Measurements from ENCODE around the gene TXN2.

TXN2 gene

GRCh38 chr22:36465232-36466021 lies 16.0 kb downstream of the TXN2 start:
- no peak for TF ChIP-seq CTCF (IDR thresholded peaks at IDR 0.05; ENCODE audit: borderline replicate concordance, control extremely low read depth, extremely low read depth, insufficient read depth, missing control alignments)
- no peak for DNase-seq (ENCODE audit: low spot score)
- in situ Hi-C loops (cut with MboI; ENCODE audit: low sequenced_read_pairs, unreplicated experiment): no loop called here

GRCh38 chr22:36464715-36465231 lies 16.7 kb downstream of the TXN2 start:
- in situ Hi-C loops (cut with MboI; ENCODE audit: low sequenced_read_pairs, unreplicated experiment): no loop called here
- TF ChIP-seq CTCF (IDR thresholded peaks at IDR 0.05; ENCODE audit: borderline replicate concordance, control extremely low read depth, extremely low read depth, insufficient read depth, missing control alignments): no peak

GRCh38 chr22:36463783-36464184 lies 17.7 kb downstream of the TXN2 start:
- TF ChIP-seq CTCF (IDR thresholded peaks at IDR 0.05; ENCODE audit: borderline replicate concordance, control extremely low read depth, extremely low read depth, insufficient read depth, missing control alignments): no peak
- DNase-seq (ENCODE audit: low spot score): no peak
- in situ Hi-C loops (cut with MboI; ENCODE audit: low sequenced_read_pairs, unreplicated experiment): no loop called here

More at GRCh38 chr22:36464715-36465231, 16.7 kb downstream of the TXN2 start:
- no peak for DNase-seq (ENCODE audit: low spot score)

- no peak for TF ChIP-seq CTCF (IDR thresholded peaks at IDR 0.05; ENCODE audit: borderline replicate concordance, control extremely low read depth, extremely low read depth, insufficient read depth, missing control alignments)
- in situ Hi-C loops (cut with MboI; ENCODE audit: low sequenced_read_pairs, unreplicated experiment): no loop called here
- no peak for DNase-seq (ENCODE audit: low spot score)
Observed at GRCh38 chr22:36461665-36462649, 19.5 kb downstream of the TXN2 start.

GRCh38 chr22:36460202-36460601 lies 21.2 kb downstream of the TXN2 start:
- no peak for TF ChIP-seq CTCF (IDR thresholded peaks at IDR 0.05; ENCODE audit: borderline replicate concordance, control extremely low read depth, extremely low read depth, insufficient read depth, missing control alignments)
- no peak for DNase-seq (ENCODE audit: low spot score)
- in situ Hi-C loops (cut with MboI; ENCODE audit: low sequenced_read_pairs, unreplicated experiment): no loop called here

- DNase-seq (ENCODE audit: low spot score): no peak
- TF ChIP-seq CTCF (IDR thresholded peaks at IDR 0.05; ENCODE audit: borderline replicate concordance, control extremely low read depth, extremely low read depth, insufficient read depth, missing control alignments): no peak
- in situ Hi-C loops (cut with MboI; ENCODE audit: low sequenced_read_pairs, unreplicated experiment): no loop called here
Observed at GRCh38 chr22:36457688-36458450, 23.6 kb downstream of the TXN2 start.
